Thyroid gland (tissue), 4 donors: ENCODE measurements around the gene NOPCHAP1.

Experiments used
- POLR2A ChIP-seq, 2 donors: fragments of 450-650 bp; IDR thresholded peaks; one replicate each; pipeline ENCODE4 v1.6.1; 2017; ENCODE audit warnings: antibody characterized with exemption in 2 of 2, mild to moderate bottlenecking in 2 of 2, moderate library complexity in 1 of 2
- TF ChIP-seq, protein P1 (sequence below), 6 experiments: fragments of 200-600 bp in 3 of 6; fragments of 450-650 bp in 3 of 6; sonication (generic) in 3 of 6; IDR thresholded peaks; one replicate each; pipeline ENCODE4 v1.5.1; 2016 to 2019; ENCODE audit warnings: antibody characterized with exemption in 6 of 6, mild to moderate bottlenecking in 2 of 6, inconsistent platforms in 1 of 6, moderate library complexity in 1 of 6

DNA sequence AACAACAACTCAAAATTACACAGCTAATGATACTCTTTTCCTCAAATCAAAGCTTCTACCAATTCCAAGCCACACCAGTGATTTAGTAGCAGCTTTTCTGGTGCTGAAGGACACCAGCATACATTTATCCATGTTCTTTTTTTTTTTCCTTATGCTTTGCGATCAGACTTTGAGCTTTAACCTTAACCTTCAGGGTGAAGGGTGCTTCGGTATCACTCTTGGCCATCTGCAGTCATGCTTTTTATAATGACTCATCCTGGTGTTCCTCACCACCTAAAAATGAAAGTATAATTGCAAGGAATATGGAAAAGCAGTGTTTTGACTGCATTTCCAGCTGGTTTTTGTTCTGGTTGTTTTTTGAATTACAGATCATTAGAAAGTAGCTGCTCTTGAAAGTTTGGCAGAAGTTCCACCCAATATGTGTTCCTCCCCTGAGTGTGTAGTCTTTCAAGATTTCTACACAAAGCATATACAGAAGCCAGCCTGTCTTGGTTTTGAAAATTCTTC lies 26.7 kb upstream of the NOPCHAP1 start:
- TF ChIP-seq, protein P1, sequence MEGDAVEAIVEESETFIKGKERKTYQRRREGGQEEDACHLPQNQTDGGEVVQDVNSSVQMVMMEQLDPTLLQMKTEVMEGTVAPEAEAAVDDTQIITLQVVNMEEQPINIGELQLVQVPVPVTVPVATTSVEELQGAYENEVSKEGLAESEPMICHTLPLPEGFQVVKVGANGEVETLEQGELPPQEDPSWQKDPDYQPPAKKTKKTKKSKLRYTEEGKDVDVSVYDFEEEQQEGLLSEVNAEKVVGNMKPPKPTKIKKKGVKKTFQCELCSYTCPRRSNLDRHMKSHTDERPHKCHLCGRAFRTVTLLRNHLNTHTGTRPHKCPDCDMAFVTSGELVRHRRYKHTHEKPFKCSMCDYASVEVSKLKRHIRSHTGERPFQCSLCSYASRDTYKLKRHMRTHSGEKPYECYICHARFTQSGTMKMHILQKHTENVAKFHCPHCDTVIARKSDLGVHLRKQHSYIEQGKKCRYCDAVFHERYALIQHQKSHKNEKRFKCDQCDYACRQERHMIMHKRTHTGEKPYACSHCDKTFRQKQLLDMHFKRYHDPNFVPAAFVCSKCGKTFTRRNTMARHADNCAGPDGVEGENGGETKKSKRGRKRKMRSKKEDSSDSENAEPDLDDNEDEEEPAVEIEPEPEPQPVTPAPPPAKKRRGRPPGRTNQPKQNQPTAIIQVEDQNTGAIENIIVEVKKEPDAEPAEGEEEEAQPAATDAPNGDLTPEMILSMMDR (IDR thresholded peaks at IDR 0.05), result no peak
- no peak for TF ChIP-seq POLR2A (IDR thresholded peaks at IDR 0.05)
